Measurements from ENCODE around the gene PCDH9. TPM values are rescaled to one million over a fixed set of nuclear protein-coding genes. Genes with fewer than 3 reads are reported as not detected.

PCDH9 gene
- polyA plus RNA-seq, 1 of the 3 experiments (the other 2 are of a cell fraction): 1.3 TPM

DNA sequence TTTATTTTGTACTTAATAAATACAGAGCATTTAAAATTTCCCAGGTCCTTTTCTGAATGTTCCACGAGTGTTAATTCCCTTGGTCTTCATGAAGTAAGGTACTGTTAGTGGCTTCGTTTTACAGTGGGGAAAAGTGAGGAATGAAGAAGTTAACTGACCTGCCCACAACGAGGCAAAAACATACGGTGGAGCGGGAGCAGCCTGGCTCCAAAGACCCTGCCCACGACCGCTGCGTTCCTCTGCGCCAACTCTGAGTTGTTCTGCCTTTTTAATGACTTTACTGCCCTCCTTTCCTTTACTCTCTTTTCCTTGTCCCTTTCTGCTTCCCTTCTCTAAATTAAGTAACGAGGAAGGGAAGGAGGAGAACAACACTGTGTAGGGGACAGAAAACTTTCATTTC lies 392.9 kb downstream of the PCDH9 start:
- ChIA-PET CTCF (interaction anchor here (0.6 to 1.2 kb wide), 2 partner anchors 35 to 276 kb away, joined by 3 read pairs; no protein-coding TSS in a partner anchor), POLR2A (no interaction called here)
- no peaks in the 10 kb centered on the region for H3K9me2 ChIP-seq
- TF ChIP-seq FOSL2 (IDR thresholded peaks at IDR 0.05; ENCODE audit: borderline replicate concordance, low read depth): no peak
- no peak for TF ChIP-seq FOXM1 (IDR thresholded peaks at IDR 0.05; ENCODE audit: low read depth)
- no peak for TF ChIP-seq TCF12 (IDR thresholded peaks at IDR 0.05)
- TF ChIP-seq TAF1 (IDR thresholded peaks at IDR 0.05; ENCODE audit: borderline replicate concordance, low read depth, low read length): no peak
- TF ChIP-seq GABPA (IDR thresholded peaks at IDR 0.05; ENCODE audit: low read depth): no peak
- TF ChIP-seq CHD2 (IDR thresholded peaks at IDR 0.05; ENCODE audit: low read length, partially characterized antibody): no peak
- no peak for TF ChIP-seq EP300 (IDR thresholded peaks at IDR 0.05; ENCODE audit: borderline replicate concordance in 1 of 2, low read depth in 1 of 2, low read length in 1 of 2)
- TF ChIP-seq, protein P1, sequence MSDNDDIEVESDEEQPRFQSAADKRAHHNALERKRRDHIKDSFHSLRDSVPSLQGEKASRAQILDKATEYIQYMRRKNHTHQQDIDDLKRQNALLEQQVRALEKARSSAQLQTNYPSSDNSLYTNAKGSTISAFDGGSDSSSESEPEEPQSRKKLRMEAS (IDR thresholded peaks at IDR 0.05; ENCODE audit: low read depth): no peak
- TF ChIP-seq RAD21 (IDR thresholded peaks at IDR 0.05; ENCODE audit: low read length): no peak
- TF ChIP-seq, protein P2, sequence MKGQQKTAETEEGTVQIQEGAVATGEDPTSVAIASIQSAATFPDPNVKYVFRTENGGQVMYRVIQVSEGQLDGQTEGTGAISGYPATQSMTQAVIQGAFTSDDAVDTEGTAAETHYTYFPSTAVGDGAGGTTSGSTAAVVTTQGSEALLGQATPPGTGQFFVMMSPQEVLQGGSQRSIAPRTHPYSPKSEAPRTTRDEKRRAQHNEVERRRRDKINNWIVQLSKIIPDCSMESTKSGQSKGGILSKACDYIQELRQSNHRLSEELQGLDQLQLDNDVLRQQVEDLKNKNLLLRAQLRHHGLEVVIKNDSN (IDR thresholded peaks at IDR 0.05; ENCODE audit: borderline replicate concordance, low read depth): no peak
- TF ChIP-seq ELF1 (IDR thresholded peaks at IDR 0.05): no peak
- TF ChIP-seq, protein P3, sequence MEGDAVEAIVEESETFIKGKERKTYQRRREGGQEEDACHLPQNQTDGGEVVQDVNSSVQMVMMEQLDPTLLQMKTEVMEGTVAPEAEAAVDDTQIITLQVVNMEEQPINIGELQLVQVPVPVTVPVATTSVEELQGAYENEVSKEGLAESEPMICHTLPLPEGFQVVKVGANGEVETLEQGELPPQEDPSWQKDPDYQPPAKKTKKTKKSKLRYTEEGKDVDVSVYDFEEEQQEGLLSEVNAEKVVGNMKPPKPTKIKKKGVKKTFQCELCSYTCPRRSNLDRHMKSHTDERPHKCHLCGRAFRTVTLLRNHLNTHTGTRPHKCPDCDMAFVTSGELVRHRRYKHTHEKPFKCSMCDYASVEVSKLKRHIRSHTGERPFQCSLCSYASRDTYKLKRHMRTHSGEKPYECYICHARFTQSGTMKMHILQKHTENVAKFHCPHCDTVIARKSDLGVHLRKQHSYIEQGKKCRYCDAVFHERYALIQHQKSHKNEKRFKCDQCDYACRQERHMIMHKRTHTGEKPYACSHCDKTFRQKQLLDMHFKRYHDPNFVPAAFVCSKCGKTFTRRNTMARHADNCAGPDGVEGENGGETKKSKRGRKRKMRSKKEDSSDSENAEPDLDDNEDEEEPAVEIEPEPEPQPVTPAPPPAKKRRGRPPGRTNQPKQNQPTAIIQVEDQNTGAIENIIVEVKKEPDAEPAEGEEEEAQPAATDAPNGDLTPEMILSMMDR (IDR thresholded peaks at IDR 0.05): no peak
- no peak for TF ChIP-seq NRF1 (IDR thresholded peaks at IDR 0.05; ENCODE audit: low read depth, low read length)
- no peak for TF ChIP-seq SIN3A (IDR thresholded peaks at IDR 0.05; ENCODE audit: borderline replicate concordance, low read depth, low read length)
- no peak for TF ChIP-seq SMC3 (IDR thresholded peaks at IDR 0.05; ENCODE audit: low read depth, low read length)
- TF ChIP-seq, protein P4, sequence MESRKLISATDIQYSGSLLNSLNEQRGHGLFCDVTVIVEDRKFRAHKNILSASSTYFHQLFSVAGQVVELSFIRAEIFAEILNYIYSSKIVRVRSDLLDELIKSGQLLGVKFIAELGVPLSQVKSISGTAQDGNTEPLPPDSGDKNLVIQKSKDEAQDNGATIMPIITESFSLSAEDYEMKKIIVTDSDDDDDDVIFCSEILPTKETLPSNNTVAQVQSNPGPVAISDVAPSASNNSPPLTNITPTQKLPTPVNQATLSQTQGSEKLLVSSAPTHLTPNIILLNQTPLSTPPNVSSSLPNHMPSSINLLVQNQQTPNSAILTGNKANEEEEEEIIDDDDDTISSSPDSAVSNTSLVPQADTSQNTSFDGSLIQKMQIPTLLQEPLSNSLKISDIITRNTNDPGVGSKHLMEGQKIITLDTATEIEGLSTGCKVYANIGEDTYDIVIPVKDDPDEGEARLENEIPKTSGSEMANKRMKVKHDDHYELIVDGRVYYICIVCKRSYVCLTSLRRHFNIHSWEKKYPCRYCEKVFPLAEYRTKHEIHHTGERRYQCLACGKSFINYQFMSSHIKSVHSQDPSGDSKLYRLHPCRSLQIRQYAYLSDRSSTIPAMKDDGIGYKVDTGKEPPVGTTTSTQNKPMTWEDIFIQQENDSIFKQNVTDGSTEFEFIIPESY (IDR thresholded peaks at IDR 0.05; ENCODE audit: borderline replicate concordance, low read depth): no peak
- no peak overlapping the region for H3K4me2 ChIP-seq
- no peaks in the 10 kb centered on the region for H4K20me1 ChIP-seq (ENCODE audit: insufficient read depth)
- no peak for DNase-seq
- no peaks in the 10 kb centered on the region for H3K9me3 ChIP-seq
- H3F3A ChIP-seq (replicated peaks; ENCODE audit: insufficient read depth): no peaks in the 10 kb centered on the region
- H3K79me2 ChIP-seq (ENCODE audit: insufficient read depth): no peaks in the 10 kb centered on the region
- no peak overlapping the region for H3K27ac ChIP-seq (ENCODE audit: low read depth in 2 of 2, low read length in 1 of 2)
- 82% methylated on average over 10 of the region's 10 CpGs for WGBS (ENCODE audit: low lambda C conversion rate)
- no peak overlapping the region for H2AFZ ChIP-seq (ENCODE audit: low read depth)
- H3K4me1 ChIP-seq (ENCODE audit: control insufficient read depth in 1 of 2, insufficient read depth in 2 of 2, low read depth in 1 of 2, low read length in 1 of 2): peaks cover 0 to 6% of the 10 kb centered on the region in 2 experiments; a peak in 2 of 4 replicates
- no peak overlapping the region for H3K4me3 ChIP-seq (ENCODE audit: low read depth in 2 of 2, low read length in 1 of 2)
- H3K36me3 ChIP-seq (replicated peaks in 1 of 2; ENCODE audit: control insufficient read depth in 1 of 2, insufficient read depth in 2 of 2, low read length in 1 of 2): no peaks in the 10 kb centered on the region
- H3K9ac ChIP-seq: no peak overlapping the region
- no peaks in the 10 kb centered on the region for H3K27me3 ChIP-seq (ENCODE audit: insufficient read depth)

All from SK-N-SH (cell line).